ENCODE results near the gene SYT9. TPM values are rescaled to one million over a fixed set of nuclear protein-coding genes. Genes with fewer than 3 reads are reported as not detected.

SYT9 gene
- total and polyA plus RNA-seq, 10 of the 15 experiments (the other 5 are each of a cell fraction or from before 2014, with no cell fraction given) = 0.03 TPM; not detected in 9

GRCh38 chr11:7450836-7451235 is 199.1 kb downstream of the SYT9 start:
- H4K20me1 ChIP-seq (ENCODE audit: control insufficient read depth, insufficient read depth) = no peaks in the 10 kb centered on the region
- BruUV-seq (replicated peaks) = no TSS peak
- FAIRE-seq (no peak), ATAC-seq (no peak), DNase-seq (ENCODE audit: low read depth, low spot score) (no peak)
- CTCF ChIA-PET = interaction anchor here (0.8 to 2.2 kb wide), 6 partner anchors 8 to 215 kb away, joined by 3 to 11 read pairs (median 4); no protein-coding TSS in a partner anchor
- RAD21 ChIA-PET (ENCODE audit: unreplicated experiment) = interaction anchor here (0.8 to 1.4 kb wide), 3 partner anchors 9 to 214 kb away, joined by 3 read pairs; no protein-coding TSS in a partner anchor
- H3K4me1 ChIP-seq (ENCODE audit: control insufficient read depth, insufficient read depth, low read length) = no peaks in the 10 kb centered on the region
- SMC1A ChIA-PET (ENCODE audit: uncharacterized antibody, unreplicated experiment) = interaction anchor here (0.8 to 3.6 kb wide), 10 partner anchors 9 to 109 kb away, joined by 3 to 21 read pairs (median 4); partner anchors contain the start of gene PPFIBP2
- WGBS (ENCODE audit: insufficient coverage, insufficient replicate concordance, low lambda C conversion rate, missing lambda C conversion rate) = 62% methylated on average over 3 of the region's 3 CpGs
- H3K9me3 ChIP-seq (replicated peaks; ENCODE audit: control insufficient read depth, insufficient read depth, low read length) = no peaks in the 10 kb centered on the region
- no peaks in the 10 kb centered on the region for H3K27me3 ChIP-seq (replicated peaks in 1 of 2; ENCODE audit: control insufficient read depth in 2 of 2, insufficient read depth in 2 of 2, low read length in 1 of 2)
- in situ Hi-C loops (cut with MboI) (no loop called here), intact Hi-C loops (cut with micrococcal nuclease; ENCODE audit: unreplicated experiment) (no loop called here)
- POLR2A ChIA-PET = interaction anchor here (1.3 kb wide), 1 partner anchor 10 kb away, joined by 3 read pairs; no protein-coding TSS in a partner anchor
- no peak overlapping the region for H3K4me3 ChIP-seq
- H3K27ac ChIP-seq (ENCODE audit: control insufficient read depth, insufficient read depth) = no peak overlapping the region
- H3K79me2 ChIP-seq (ENCODE audit: control insufficient read depth, insufficient read depth, low read length) = no peaks in the 10 kb centered on the region
- H3K9ac ChIP-seq (ENCODE audit: control insufficient read depth, insufficient read depth, low read length) = no peak overlapping the region
- no peak overlapping the region for H3K4me2 ChIP-seq (ENCODE audit: control insufficient read depth, insufficient read depth)
- no peaks in the 10 kb centered on the region for H3K36me3 ChIP-seq (ENCODE audit: control insufficient read depth in 2 of 2, insufficient read depth in 2 of 2, low read length in 1 of 2)
- H2AFZ ChIP-seq (ENCODE audit: control insufficient read depth, low read depth, low read length) = no peak overlapping the region
- TF ChIP-seq PKNOX1 (IDR thresholded peaks at IDR 0.05) = no peak
- no peak for TF ChIP-seq SUZ12 (IDR thresholded peaks at IDR 0.05; ENCODE audit: unreplicated experiment)
- TF ChIP-seq E4F1 (IDR thresholded peaks at IDR 0.05; ENCODE audit: borderline replicate concordance, partially characterized antibody) = no peak
- no peak for TF ChIP-seq NBN (IDR thresholded peaks at IDR 0.05)
- TF ChIP-seq SMARCA5 (IDR thresholded peaks at IDR 0.05) = no peak
- TF ChIP-seq PBX3 (IDR thresholded peaks at IDR 0.05; ENCODE audit: insufficient replicate concordance, low read depth, low read length) = no peak
- no peak for TF ChIP-seq IRF3 (IDR thresholded peaks at IDR 0.05)
- no peak for TF ChIP-seq E2F4 (IDR thresholded peaks at IDR 0.05; ENCODE audit: low read depth, low read length)
- TF ChIP-seq BCLAF1 (IDR thresholded peaks at IDR 0.05) = no peak
- TF ChIP-seq SPI1 (IDR thresholded peaks at IDR 0.05; ENCODE audit: borderline replicate concordance, insufficient read depth, low read depth, low read length) = no peak

Measured in GM12878 (cell line).